ENCODE results near the gene IMPA2.

IMPA2 gene

GRCh38 chr18:12031181-12031580 lies 49.9 kb downstream of the IMPA2 start:
- no peaks in the 10 kb centered on the region for H3F3A ChIP-seq (ENCODE audit: insufficient read depth)
- no peak overlapping the region for H3K9ac ChIP-seq (ENCODE audit: low read length)
- H3K79me2 ChIP-seq (ENCODE audit: insufficient read depth, low read length): no peaks in the 10 kb centered on the region

DNA sequence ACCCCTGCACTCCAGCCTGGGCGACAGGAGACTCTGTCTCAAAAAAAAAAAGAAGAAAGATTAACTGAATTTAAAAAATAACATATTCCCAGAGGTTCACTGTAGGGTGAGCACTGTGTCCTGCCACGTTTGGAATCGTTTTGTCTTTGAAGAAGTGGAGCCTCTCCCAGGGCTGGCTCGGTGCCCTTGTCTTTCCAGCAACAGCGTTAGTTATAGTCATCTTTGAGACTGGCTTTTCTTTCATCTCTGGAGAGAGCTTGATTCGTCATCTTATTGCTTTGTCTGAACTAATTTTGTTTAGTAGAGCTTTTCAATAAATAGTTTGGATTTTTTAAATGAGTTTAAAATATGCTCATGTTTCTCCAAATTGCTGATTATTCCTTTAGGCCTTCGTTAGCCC lies 50.5 kb downstream of the IMPA2 start:
- Histone ChIP-seq H3K9me3 (ENCODE audit: insufficient read depth, low read length) (no peaks in the 10 kb centered on the region), H3K4me3 (ENCODE audit: insufficient read depth, low read length, poor library complexity, severe bottlenecking) (no peak overlapping the region), H3K36me3 (ENCODE audit: low read length) (no peaks in the 10 kb centered on the region), H4K20me1 (ENCODE audit: low read depth, low read length) (no peaks in the 10 kb centered on the region), H3K9me2 (replicated peaks; ENCODE audit: insufficient read depth, low read length) (no peaks in the 10 kb centered on the region), H3K27ac (ENCODE audit: low read depth, low read length) (no peak overlapping the region), H3F3A (ENCODE audit: insufficient read depth) (no peaks in the 10 kb centered on the region), H3K4me2 (ENCODE audit: low read depth, low read length, poor library complexity, severe bottlenecking) (no peak overlapping the region), H3K9ac (ENCODE audit: low read length) (no peak overlapping the region), H3K79me2 (ENCODE audit: insufficient read depth, low read length) (no peaks in the 10 kb centered on the region), H2AFZ (ENCODE audit: low read depth, low read length, severe bottlenecking) (no peak overlapping the region), H3K27me3 (ENCODE audit: low read length) (no peaks in the 10 kb centered on the region)
- no peak for TF ChIP-seq EZH2phosphoT487 (conservative IDR thresholded peaks at IDR 0.05; ENCODE audit: low read length)
- TF ChIP-seq, protein P1, sequence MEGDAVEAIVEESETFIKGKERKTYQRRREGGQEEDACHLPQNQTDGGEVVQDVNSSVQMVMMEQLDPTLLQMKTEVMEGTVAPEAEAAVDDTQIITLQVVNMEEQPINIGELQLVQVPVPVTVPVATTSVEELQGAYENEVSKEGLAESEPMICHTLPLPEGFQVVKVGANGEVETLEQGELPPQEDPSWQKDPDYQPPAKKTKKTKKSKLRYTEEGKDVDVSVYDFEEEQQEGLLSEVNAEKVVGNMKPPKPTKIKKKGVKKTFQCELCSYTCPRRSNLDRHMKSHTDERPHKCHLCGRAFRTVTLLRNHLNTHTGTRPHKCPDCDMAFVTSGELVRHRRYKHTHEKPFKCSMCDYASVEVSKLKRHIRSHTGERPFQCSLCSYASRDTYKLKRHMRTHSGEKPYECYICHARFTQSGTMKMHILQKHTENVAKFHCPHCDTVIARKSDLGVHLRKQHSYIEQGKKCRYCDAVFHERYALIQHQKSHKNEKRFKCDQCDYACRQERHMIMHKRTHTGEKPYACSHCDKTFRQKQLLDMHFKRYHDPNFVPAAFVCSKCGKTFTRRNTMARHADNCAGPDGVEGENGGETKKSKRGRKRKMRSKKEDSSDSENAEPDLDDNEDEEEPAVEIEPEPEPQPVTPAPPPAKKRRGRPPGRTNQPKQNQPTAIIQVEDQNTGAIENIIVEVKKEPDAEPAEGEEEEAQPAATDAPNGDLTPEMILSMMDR (IDR thresholded peaks at IDR 0.05; ENCODE audit: insufficient read depth, low read length, poor library complexity, severe bottlenecking): no peak

More at GRCh38 chr18:12031181-12031580, 49.9 kb downstream of the IMPA2 start:
- H3K27me3 ChIP-seq (ENCODE audit: low read length): no peaks in the 10 kb centered on the region
- no peak overlapping the region for H3K4me3 ChIP-seq (ENCODE audit: insufficient read depth, low read length, poor library complexity, severe bottlenecking)
- no peaks in the 10 kb centered on the region for H3K9me2 ChIP-seq (replicated peaks; ENCODE audit: insufficient read depth, low read length)
- no peaks in the 10 kb centered on the region for H4K20me1 ChIP-seq (ENCODE audit: low read depth, low read length)
- no peak overlapping the region for H3K27ac ChIP-seq (ENCODE audit: low read depth, low read length)
- no peaks in the 10 kb centered on the region for H3K9me3 ChIP-seq (ENCODE audit: insufficient read depth, low read length)
- TF ChIP-seq, protein P1 (IDR thresholded peaks at IDR 0.05; ENCODE audit: insufficient read depth, low read length, poor library complexity, severe bottlenecking): no peak
- TF ChIP-seq EZH2phosphoT487 (conservative IDR thresholded peaks at IDR 0.05; ENCODE audit: low read length): no peak
- no peak overlapping the region for H3K4me2 ChIP-seq (ENCODE audit: low read depth, low read length, poor library complexity, severe bottlenecking)
- no peak overlapping the region for H2AFZ ChIP-seq (ENCODE audit: low read depth, low read length, severe bottlenecking)
- no peaks in the 10 kb centered on the region for H3K36me3 ChIP-seq (ENCODE audit: low read length)

- H3K79me2 ChIP-seq (ENCODE audit: insufficient read depth, low read length): no peaks in the 10 kb centered on the region
- no peaks in the 10 kb centered on the region for H3K9me3 ChIP-seq (ENCODE audit: insufficient read depth, low read length)
- H3F3A ChIP-seq (ENCODE audit: insufficient read depth): no peaks in the 10 kb centered on the region
- no peak overlapping the region for H3K4me2 ChIP-seq (ENCODE audit: low read depth, low read length, poor library complexity, severe bottlenecking)
- TF ChIP-seq, protein P1 (IDR thresholded peaks at IDR 0.05; ENCODE audit: insufficient read depth, low read length, poor library complexity, severe bottlenecking): no peak
- TF ChIP-seq EZH2phosphoT487 (conservative IDR thresholded peaks at IDR 0.05; ENCODE audit: low read length): no peak
- no peaks in the 10 kb centered on the region for H3K9me2 ChIP-seq (replicated peaks; ENCODE audit: insufficient read depth, low read length)
- H3K4me3 ChIP-seq (ENCODE audit: insufficient read depth, low read length, poor library complexity, severe bottlenecking): no peak overlapping the region
- H4K20me1 ChIP-seq (ENCODE audit: low read depth, low read length): no peaks in the 10 kb centered on the region
- no peak overlapping the region for H2AFZ ChIP-seq (ENCODE audit: low read depth, low read length, severe bottlenecking)
- H3K27me3 ChIP-seq (ENCODE audit: low read length): no peaks in the 10 kb centered on the region
- H3K36me3 ChIP-seq (ENCODE audit: low read length): no peaks in the 10 kb centered on the region
- H3K9ac ChIP-seq (ENCODE audit: low read length): no peak overlapping the region
- no peak overlapping the region for H3K27ac ChIP-seq (ENCODE audit: low read depth, low read length)
Observed at GRCh38 chr18:12032786-12033642, 51.7 kb downstream of the IMPA2 start.

Measured in SU-DHL-6 (cell line).